Activated CD4-positive, alpha-beta T cell treated with anti-CD3 and anti-CD28 coated beads, Interleukin-2, Interleukin-6, amounts not matched to agents 100 ng/mL and 50 ng/mL, durations not matched to agents 16 hours and 8 hours (primary cell): ENCODE results near the gene PAQR7.
"Not testable (repeated sequence)": the region's sequence is repeated elsewhere in the genome, so short reads cannot be mapped to it uniquely, and the experiment has no call there.

Experiments
- DNase-seq: peaks from one replicate; pipeline ENCODE4 v3.0.0-alpha.2; 2020

The PAQR7 gene

GRCh38 chr1:25843483-25843882 lies 32.0 kb downstream of the PAQR7 start:
- DNase-seq, result no peak

GRCh38 chr1:25839808-25840207 lies 35.7 kb downstream of the PAQR7 start:
- DNase-seq, result not testable (repeated sequence)

GRCh38 chr1:25837262-25837875 lies 38.1 kb downstream of the PAQR7 start:
- DNase-seq, result no peak

- DNase-seq, result no peak
Observed at GRCh38 chr1:25836695-25837094, 38.8 kb downstream of the PAQR7 start.

GRCh38 chr1:25834894-25835293 lies 40.6 kb downstream of the PAQR7 start:
- DNase-seq, result no peak

- no peak for DNase-seq
Observed at GRCh38 chr1:25833158-25833557, 42.4 kb downstream of the PAQR7 start.

- no peak for DNase-seq
Observed at GRCh38 chr1:25832336-25833037, 43.0 kb downstream of the PAQR7 start.

GRCh38 chr1:25831569-25832196 lies 43.8 kb downstream of the PAQR7 start:
- DNase-seq, result no peak

GRCh38 chr1:25829046-25829445 lies 46.5 kb downstream of the PAQR7 start:
- DNase-seq, result no peak

GRCh38 chr1:25828491-25828890 lies 47.0 kb downstream of the PAQR7 start:
- DNase-seq, result no peak

- no peak for DNase-seq
Observed at GRCh38 chr1:25826571-25826970, 48.9 kb downstream of the PAQR7 start.

GRCh38 chr1:25825605-25826004 lies 49.9 kb downstream of the PAQR7 start:
- DNase-seq, result no peak

- no peak for DNase-seq
Observed at GRCh38 chr1:25821630-25822091, 53.8 kb downstream of the PAQR7 start.

- no peak for DNase-seq
Observed at GRCh38 chr1:25821112-25821476, 54.4 kb downstream of the PAQR7 start.

- DNase-seq, result peak; percentile 74
Observed at GRCh38 chr1:25820247-25821111, 55.0 kb downstream of the PAQR7 start.

GRCh38 chr1:25819491-25820246 lies 55.8 kb downstream of the PAQR7 start, which contains the start of gene MTFR1L:
Gene MTFR1L, plus strand, starts transcription at chr1:25819954. Its CDS starts 3,151 bp downstream, at chr1:25823105.
- DNase-seq, result peak; percentile 94

GRCh38 chr1:25818569-25818968 lies 56.9 kb downstream of the PAQR7 start:
- no peak for DNase-seq

- DNase-seq, result no peak
Observed at GRCh38 chr1:25817840-25818501, 57.5 kb downstream of the PAQR7 start.

GRCh38 chr1:25816112-25816718 lies 59.3 kb downstream of the PAQR7 start:
- no peak for DNase-seq

GRCh38 chr1:25815208-25816111 lies 60.0 kb downstream of the PAQR7 start:
- DNase-seq, result no peak
